Thyroid gland (tissue), 4 donors: ENCODE results near the gene SPACA5.

Experiments
- POLR2A ChIP-seq, 2 donors: fragments of 450-650 bp; IDR thresholded peaks; one replicate each; pipeline ENCODE4 v1.6.1; 2017; ENCODE audit warnings: antibody characterized with exemption in 2 of 2, mild to moderate bottlenecking in 2 of 2, moderate library complexity in 1 of 2
- TF ChIP-seq, protein P1 (sequence below), 6 experiments: fragments of 200-600 bp in 3 of 6; fragments of 450-650 bp in 3 of 6; sonication (generic) in 3 of 6; IDR thresholded peaks; one replicate each; pipeline ENCODE4 v1.5.1; 2016 to 2019; ENCODE audit warnings: antibody characterized with exemption in 6 of 6, mild to moderate bottlenecking in 2 of 6, inconsistent platforms in 1 of 6, moderate library complexity in 1 of 6

DNA sequence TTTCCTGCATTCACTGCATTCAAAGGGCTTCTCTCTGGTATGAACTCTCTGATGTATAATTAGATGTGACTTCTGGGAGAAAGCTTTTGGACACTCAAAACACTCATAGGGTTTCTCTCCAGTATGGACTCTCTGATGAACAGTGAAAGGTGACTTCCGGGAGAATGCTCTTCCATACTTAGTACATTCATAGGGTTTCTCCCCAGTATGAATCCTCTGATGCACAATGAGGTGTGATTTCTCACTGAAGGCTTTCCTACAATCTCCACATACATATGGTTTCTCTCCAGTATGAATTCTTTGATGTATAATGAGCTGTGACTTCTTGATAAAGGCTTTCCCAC, 52.5 kb downstream of the SPACA5 start:
- TF ChIP-seq, protein P1, sequence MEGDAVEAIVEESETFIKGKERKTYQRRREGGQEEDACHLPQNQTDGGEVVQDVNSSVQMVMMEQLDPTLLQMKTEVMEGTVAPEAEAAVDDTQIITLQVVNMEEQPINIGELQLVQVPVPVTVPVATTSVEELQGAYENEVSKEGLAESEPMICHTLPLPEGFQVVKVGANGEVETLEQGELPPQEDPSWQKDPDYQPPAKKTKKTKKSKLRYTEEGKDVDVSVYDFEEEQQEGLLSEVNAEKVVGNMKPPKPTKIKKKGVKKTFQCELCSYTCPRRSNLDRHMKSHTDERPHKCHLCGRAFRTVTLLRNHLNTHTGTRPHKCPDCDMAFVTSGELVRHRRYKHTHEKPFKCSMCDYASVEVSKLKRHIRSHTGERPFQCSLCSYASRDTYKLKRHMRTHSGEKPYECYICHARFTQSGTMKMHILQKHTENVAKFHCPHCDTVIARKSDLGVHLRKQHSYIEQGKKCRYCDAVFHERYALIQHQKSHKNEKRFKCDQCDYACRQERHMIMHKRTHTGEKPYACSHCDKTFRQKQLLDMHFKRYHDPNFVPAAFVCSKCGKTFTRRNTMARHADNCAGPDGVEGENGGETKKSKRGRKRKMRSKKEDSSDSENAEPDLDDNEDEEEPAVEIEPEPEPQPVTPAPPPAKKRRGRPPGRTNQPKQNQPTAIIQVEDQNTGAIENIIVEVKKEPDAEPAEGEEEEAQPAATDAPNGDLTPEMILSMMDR (IDR thresholded peaks at IDR 0.05): no peak
- no peak for TF ChIP-seq POLR2A (IDR thresholded peaks at IDR 0.05)
